SK-N-SH treated with all-trans-retinoic acid at 6 μM for 48 hours (cell line): ENCODE measurements around the gene GPBP1.

ENCODE experiments used
- ATAC-seq: fragments of 200-7000 bp; cut with Tn5 transposase; 3 replicates; pipeline ENCODE4 v1.9.1; 2020; ENCODE audit warnings: mild to moderate bottlenecking, moderate library complexity
- ARNTL ChIP-seq: fragments of 450-650 bp; formaldehyde crosslinking; IDR thresholded peaks from 2 replicates; pipeline ENCODE4 v1.5.0; 2020; ENCODE audit warnings: low read depth, mild to moderate bottlenecking, moderate library complexity, borderline replicate concordance
- BACH2 ChIP-seq: fragments of 250-450 bp; sonication (Bioruptor Pico); IDR thresholded peaks from 2 replicates; pipeline ENCODE4 v1.9.0; 2021; ENCODE audit warnings: mild to moderate bottlenecking, borderline replicate concordance
- CSDC2 ChIP-seq: fragments of 250-450 bp; sonication (Bioruptor Pico); IDR thresholded peaks from 2 replicates; pipeline ENCODE4 v1.5.0; 2020; ENCODE audit warnings: mild to moderate bottlenecking, moderate library complexity
- ESRRG ChIP-seq: fragments of 250-450 bp; sonication (Bioruptor Pico); IDR thresholded peaks from 2 replicates; pipeline ENCODE4 v1.6.1; 2021; ENCODE audit warnings: mild to moderate bottlenecking
- GLIS3 ChIP-seq: fragments of 250-450 bp; sonication (Bioruptor Pico); IDR thresholded peaks from 2 replicates; pipeline ENCODE4 v1.5.0; 2020; ENCODE audit warnings: mild to moderate bottlenecking, moderate library complexity
- ISL1 ChIP-seq: fragments of 250-450 bp; sonication (Bioruptor Pico); IDR thresholded peaks from 2 replicates; pipeline ENCODE4 v2.1.2; 2022; ENCODE audit warnings: mild to moderate bottlenecking, moderate library complexity
- OSR1 ChIP-seq: fragments of 250-450 bp; sonication (Bioruptor Pico); IDR thresholded peaks from 2 replicates; pipeline ENCODE4 v1.8.0; 2022; ENCODE audit warnings: moderate library complexity, mild to moderate bottlenecking, inconsistent platforms
- PPARA ChIP-seq: fragments of 250-450 bp; sonication (Bioruptor Pico); IDR thresholded peaks from 2 replicates; pipeline ENCODE4 v1.5.0; 2020; ENCODE audit warnings: mild to moderate bottlenecking, borderline replicate concordance
- SNAI2 ChIP-seq: fragments of 250-450 bp; sonication (Bioruptor Pico); IDR thresholded peaks from 2 replicates; pipeline ENCODE4 v1.5.0; 2020; ENCODE audit warnings: mild to moderate bottlenecking, moderate library complexity
- TCF4 ChIP-seq: fragments of 250-450 bp; sonication (Bioruptor Pico); IDR thresholded peaks from 2 replicates; pipeline ENCODE4 v1.8.0; 2021; ENCODE audit warnings: mild to moderate bottlenecking, moderate library complexity, borderline replicate concordance
- TOX ChIP-seq: fragments of 250-450 bp; sonication (Bioruptor Pico); IDR thresholded peaks from 2 replicates; pipeline ENCODE4 v1.8.0; 2021; ENCODE audit warnings: mild to moderate bottlenecking, moderate library complexity, borderline replicate concordance
- ZFP3 ChIP-seq: fragments of 250-450 bp; sonication (Bioruptor Pico); IDR thresholded peaks from 2 replicates; pipeline ENCODE4 v1.5.0; 2020; ENCODE audit warnings: mild to moderate bottlenecking, moderate library complexity
- ZFP30 ChIP-seq: fragments of 450-650 bp; formaldehyde crosslinking; IDR thresholded peaks from 2 replicates; pipeline ENCODE4 v1.5.0; 2022; ENCODE audit warnings: mild to moderate bottlenecking, moderate library complexity
- ZNF565 ChIP-seq: fragments of 450-650 bp; formaldehyde crosslinking; conservative IDR thresholded peaks from 2 replicates; pipeline ENCODE4 v1.5.0; 2020; ENCODE audit warnings: low read depth, mild to moderate bottlenecking, moderate library complexity
- ZNF70 ChIP-seq: fragments of 450-650 bp; formaldehyde crosslinking; IDR thresholded peaks from 2 replicates; pipeline ENCODE4 v1.5.0; 2020; ENCODE audit warnings: mild to moderate bottlenecking, moderate library complexity
- ZNF8 ChIP-seq: fragments of 450-650 bp; formaldehyde crosslinking; IDR thresholded peaks from 2 replicates; pipeline ENCODE4 v1.5.0; 2020; ENCODE audit warnings: mild to moderate bottlenecking, moderate library complexity
- TF ChIP-seq, protein P1 (sequence below): fragments of 250-450 bp; sonication (Bioruptor Pico); IDR thresholded peaks from 2 replicates; pipeline ENCODE4 v1.8.0; 2020; ENCODE audit warnings: mild to moderate bottlenecking, moderate library complexity, borderline replicate concordance
- TF ChIP-seq, protein P2 (sequence below): fragments of 250-450 bp; sonication (Bioruptor Pico); IDR thresholded peaks from 2 replicates; pipeline ENCODE4 v1.5.1; 2021; ENCODE audit warnings: mild to moderate bottlenecking, moderate library complexity
- TF ChIP-seq, protein P3 (sequence below): fragments of 250-450 bp; sonication (Bioruptor Pico); IDR thresholded peaks from 2 replicates; pipeline ENCODE4 v1.5.0; 2020; ENCODE audit warnings: mild to moderate bottlenecking, moderate library complexity
- TF ChIP-seq, protein P4 (sequence below): fragments of 250-450 bp; sonication (Bioruptor Pico); IDR thresholded peaks from 2 replicates; pipeline ENCODE4 v1.5.1; 2020; ENCODE audit warnings: low read depth, mild to moderate bottlenecking, moderate library complexity

Gene GPBP1

DNA sequence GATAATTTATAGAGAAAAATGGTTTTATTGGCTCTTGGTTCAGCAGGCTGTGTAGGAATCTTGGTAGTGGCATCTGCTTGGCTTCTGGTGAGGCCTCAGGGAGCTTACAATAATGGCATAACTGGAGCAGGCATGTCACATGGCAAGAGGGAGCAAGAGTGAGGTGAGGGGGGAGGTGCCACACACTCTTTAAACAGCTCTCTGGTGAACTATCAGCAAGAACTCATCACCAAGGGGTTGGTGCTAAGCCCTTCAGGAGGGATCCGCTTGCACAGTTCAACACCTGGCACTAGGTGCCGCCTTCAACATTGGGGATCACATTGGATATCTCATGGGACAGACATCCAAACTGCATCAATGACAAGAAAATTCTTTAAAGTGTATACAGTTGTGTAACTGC lies 10.5 kb downstream of the GPBP1 start:
- ATAC-seq = no peak
- no peak for TF ChIP-seq BACH2 (CRISPR knock-in tag)
- TF ChIP-seq ZNF70 (CRISPR knock-in tag) = no peak
- no peak for TF ChIP-seq ZFP30 (CRISPR knock-in tag)
- no peak for TF ChIP-seq ESRRG (CRISPR knock-in tag)
- no peak for TF ChIP-seq ISL1 (CRISPR knock-in tag)
- no peak for TF ChIP-seq ZNF8 (CRISPR knock-in tag)
- TF ChIP-seq TCF4 (CRISPR knock-in tag) = no peak
- no peak for TF ChIP-seq OSR1 (CRISPR knock-in tag)
- TF ChIP-seq ZFP3 = no peak
- TF ChIP-seq PPARA (CRISPR knock-in tag) = no peak
- no peak for TF ChIP-seq CSDC2 (CRISPR knock-in tag)
- TF ChIP-seq GLIS3 (CRISPR knock-in tag) = no peak
- TF ChIP-seq, protein P1, sequence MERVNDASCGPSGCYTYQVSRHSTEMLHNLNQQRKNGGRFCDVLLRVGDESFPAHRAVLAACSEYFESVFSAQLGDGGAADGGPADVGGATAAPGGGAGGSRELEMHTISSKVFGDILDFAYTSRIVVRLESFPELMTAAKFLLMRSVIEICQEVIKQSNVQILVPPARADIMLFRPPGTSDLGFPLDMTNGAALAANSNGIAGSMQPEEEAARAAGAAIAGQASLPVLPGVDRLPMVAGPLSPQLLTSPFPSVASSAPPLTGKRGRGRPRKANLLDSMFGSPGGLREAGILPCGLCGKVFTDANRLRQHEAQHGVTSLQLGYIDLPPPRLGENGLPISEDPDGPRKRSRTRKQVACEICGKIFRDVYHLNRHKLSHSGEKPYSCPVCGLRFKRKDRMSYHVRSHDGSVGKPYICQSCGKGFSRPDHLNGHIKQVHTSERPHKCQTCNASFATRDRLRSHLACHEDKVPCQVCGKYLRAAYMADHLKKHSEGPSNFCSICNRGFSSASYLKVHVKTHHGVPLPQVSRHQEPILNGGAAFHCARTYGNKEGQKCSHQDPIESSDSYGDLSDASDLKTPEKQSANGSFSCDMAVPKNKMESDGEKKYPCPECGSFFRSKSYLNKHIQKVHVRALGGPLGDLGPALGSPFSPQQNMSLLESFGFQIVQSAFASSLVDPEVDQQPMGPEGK (CRISPR knock-in tag) = no peak
- TF ChIP-seq, protein P2, sequence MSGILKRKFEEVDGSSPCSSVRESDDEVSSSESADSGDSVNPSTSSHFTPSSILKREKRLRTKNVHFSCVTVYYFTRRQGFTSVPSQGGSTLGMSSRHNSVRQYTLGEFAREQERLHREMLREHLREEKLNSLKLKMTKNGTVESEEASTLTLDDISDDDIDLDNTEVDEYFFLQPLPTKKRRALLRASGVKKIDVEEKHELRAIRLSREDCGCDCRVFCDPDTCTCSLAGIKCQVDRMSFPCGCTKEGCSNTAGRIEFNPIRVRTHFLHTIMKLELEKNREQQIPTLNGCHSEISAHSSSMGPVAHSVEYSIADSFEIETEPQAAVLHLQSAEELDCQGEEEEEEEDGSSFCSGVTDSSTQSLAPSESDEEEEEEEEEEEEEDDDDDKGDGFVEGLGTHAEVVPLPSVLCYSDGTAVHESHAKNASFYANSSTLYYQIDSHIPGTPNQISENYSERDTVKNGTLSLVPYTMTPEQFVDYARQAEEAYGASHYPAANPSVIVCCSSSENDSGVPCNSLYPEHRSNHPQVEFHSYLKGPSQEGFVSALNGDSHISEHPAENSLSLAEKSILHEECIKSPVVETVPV = no peak
- no peak for TF ChIP-seq SNAI2 (CRISPR knock-in tag)
- TF ChIP-seq ARNTL (CRISPR knock-in tag) = no peak
- TF ChIP-seq ZNF565 (CRISPR knock-in tag) = no peak

DNA sequence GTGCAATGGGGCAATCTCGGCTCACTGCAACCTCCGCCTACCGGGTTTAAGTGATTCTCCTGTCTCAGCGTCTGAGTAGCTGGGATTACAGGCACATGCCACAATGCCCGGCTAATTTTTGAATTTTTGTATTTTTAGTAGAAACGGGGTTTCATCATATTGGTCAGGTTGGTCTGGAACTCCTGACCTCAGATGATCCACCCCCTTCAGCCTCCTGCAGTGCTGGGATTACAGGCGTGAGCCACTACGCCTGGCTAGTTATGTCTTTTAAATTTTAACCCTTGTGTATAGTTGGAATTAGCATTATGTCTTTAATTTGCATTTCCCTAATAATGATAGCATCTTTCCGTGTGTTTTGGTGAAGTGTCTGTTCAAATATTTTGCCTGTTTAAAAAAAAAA lies 11.5 kb downstream of the GPBP1 start:
- no peak for TF ChIP-seq TOX (CRISPR knock-in tag)
- TF ChIP-seq OSR1 (CRISPR knock-in tag) = no peak
- no peak for TF ChIP-seq ARNTL (CRISPR knock-in tag)
- no peak for TF ChIP-seq ZNF565 (CRISPR knock-in tag)
- no peak for TF ChIP-seq SNAI2 (CRISPR knock-in tag)
- TF ChIP-seq, protein P3, sequence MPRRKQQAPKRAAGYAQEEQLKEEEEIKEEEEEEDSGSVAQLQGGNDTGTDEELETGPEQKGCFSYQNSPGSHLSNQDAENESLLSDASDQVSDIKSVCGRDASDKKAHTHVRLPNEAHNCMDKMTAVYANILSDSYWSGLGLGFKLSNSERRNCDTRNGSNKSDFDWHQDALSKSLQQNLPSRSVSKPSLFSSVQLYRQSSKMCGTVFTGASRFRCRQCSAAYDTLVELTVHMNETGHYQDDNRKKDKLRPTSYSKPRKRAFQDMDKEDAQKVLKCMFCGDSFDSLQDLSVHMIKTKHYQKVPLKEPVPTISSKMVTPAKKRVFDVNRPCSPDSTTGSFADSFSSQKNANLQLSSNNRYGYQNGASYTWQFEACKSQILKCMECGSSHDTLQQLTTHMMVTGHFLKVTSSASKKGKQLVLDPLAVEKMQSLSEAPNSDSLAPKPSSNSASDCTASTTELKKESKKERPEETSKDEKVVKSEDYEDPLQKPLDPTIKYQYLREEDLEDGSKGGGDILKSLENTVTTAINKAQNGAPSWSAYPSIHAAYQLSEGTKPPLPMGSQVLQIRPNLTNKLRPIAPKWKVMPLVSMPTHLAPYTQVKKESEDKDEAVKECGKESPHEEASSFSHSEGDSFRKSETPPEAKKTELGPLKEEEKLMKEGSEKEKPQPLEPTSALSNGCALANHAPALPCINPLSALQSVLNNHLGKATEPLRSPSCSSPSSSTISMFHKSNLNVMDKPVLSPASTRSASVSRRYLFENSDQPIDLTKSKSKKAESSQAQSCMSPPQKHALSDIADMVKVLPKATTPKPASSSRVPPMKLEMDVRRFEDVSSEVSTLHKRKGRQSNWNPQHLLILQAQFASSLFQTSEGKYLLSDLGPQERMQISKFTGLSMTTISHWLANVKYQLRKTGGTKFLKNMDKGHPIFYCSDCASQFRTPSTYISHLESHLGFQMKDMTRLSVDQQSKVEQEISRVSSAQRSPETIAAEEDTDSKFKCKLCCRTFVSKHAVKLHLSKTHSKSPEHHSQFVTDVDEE = no peak
- TF ChIP-seq ZNF8 (CRISPR knock-in tag) = no peak
- TF ChIP-seq, protein P2 = no peak
- no peak for TF ChIP-seq TCF4 (CRISPR knock-in tag)
- TF ChIP-seq GLIS3 (CRISPR knock-in tag) = no peak
- TF ChIP-seq, protein P1 (CRISPR knock-in tag) = no peak
- TF ChIP-seq, protein P4, sequence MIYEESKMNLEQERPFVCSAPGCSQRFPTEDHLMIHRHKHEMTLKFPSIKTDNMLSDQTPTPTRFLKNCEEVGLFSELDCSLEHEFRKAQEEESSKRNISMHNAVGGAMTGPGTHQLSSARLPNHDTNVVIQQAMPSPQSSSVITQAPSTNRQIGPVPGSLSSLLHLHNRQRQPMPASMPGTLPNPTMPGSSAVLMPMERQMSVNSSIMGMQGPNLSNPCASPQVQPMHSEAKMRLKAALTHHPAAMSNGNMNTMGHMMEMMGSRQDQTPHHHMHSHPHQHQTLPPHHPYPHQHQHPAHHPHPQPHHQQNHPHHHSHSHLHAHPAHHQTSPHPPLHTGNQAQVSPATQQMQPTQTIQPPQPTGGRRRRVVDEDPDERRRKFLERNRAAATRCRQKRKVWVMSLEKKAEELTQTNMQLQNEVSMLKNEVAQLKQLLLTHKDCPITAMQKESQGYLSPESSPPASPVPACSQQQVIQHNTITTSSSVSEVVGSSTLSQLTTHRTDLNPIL (CRISPR knock-in tag) = no peak
- no peak for ATAC-seq
